Breast epithelium (tissue), 4 donors: Measurements from ENCODE around the gene HBEGF. TPM values are rescaled to one million over a fixed set of nuclear protein-coding genes. Genes with fewer than 3 reads are reported as not detected.

Experiments
- DNase-seq, 2 donors: peaks; one replicate each; pipeline ENCODE4 v3.0.0-alpha.2; 2019; ENCODE audit warnings: low spot score in 2 of 2
- H3K27ac ChIP-seq, 2 donors: fragments of 200-600 bp; sonication (generic) in 1 of 2; one replicate each; pipeline ENCODE4 v1.5.1; 2016 to 2019; ENCODE audit warnings: mild to moderate bottlenecking in 1 of 2
- H3K27me3 ChIP-seq, 2 donors: fragments of 200-600 bp; sonication (generic) in 1 of 2; one replicate each; pipeline versions ENCODE4 v1.5.1 to v1.6.0; 2017 to 2019; ENCODE audit warnings: control low read depth in 1 of 2, mild to moderate bottlenecking in 1 of 2
- H3K36me3 ChIP-seq: fragments of 200-600 bp; one replicate; pipeline ENCODE4 v1.5.1; 2019
- H3K4me1 ChIP-seq, 2 donors: fragments of 200-600 bp; sonication (generic); one replicate each; pipeline ENCODE4 v1.5.1; 2016 to 2019; ENCODE audit warnings: control low read depth in 1 of 2
- H3K4me3 ChIP-seq, 3 donors: fragments of 200-600 bp; sonication (generic); 1 replicate in 2 of 3; 2 replicates in 1 of 3; pipeline ENCODE4 v1.5.1; 2016 to 2019; ENCODE audit warnings: mild to moderate bottlenecking in 3 of 3, moderate library complexity in 2 of 3
- H3K9me3 ChIP-seq, 2 donors: fragments of 200-600 bp; sonication (generic) in 1 of 2; one replicate each; pipeline ENCODE4 v1.5.1; 2016 to 2019; ENCODE audit warnings: control low read depth in 1 of 2
- CTCF ChIP-seq, 3 donors: fragments of 450-650 bp; IDR thresholded peaks; one replicate each; pipeline ENCODE4 v1.5.1; 2016 to 2017; ENCODE audit warnings: antibody characterized with exemption in 3 of 3, mild to moderate bottlenecking in 3 of 3, moderate library complexity in 3 of 3
- POLR2A ChIP-seq: fragments of 450-650 bp; IDR thresholded peaks from one replicate; pipeline ENCODE4 v1.6.1; 2016; ENCODE audit warnings: antibody characterized with exemption, mild to moderate bottlenecking, moderate library complexity
- POLR2AphosphoS5 ChIP-seq, 3 donors: sonication (generic); formaldehyde crosslinking; IDR thresholded peaks; one replicate each; pipeline ENCODE4 v1.6.1; 2017; ENCODE audit warnings: antibody characterized with exemption in 3 of 3
- intact Hi-C: fragments of 100-400 bp; cut with DNase I; formaldehyde crosslinking; loops from one replicate; pipeline ENCODE4 v1.15.1; 2023; ENCODE audit warnings: low total_unique reads
- total RNA-seq, 3 donors: library from RNA; depleted of rRNA; stranded (reverse); fragments of >200 nt; gene quantifications; one replicate each; pipeline ENCODE4 v1.1.0, GENCODE V29; 2016

The HBEGF gene
- total RNA-seq, 3 donors from 2014 or later = 4.3 to 22.9 (median 13.5) TPM

- DNase-seq = no peak
- peak overlapping the region in 2 of 3 donors; percentile 30 to 59 for H3K4me3 ChIP-seq
- no peaks in the 10 kb centered on the region for H3K36me3 ChIP-seq
- H3K4me1 ChIP-seq = no peaks in the 10 kb centered on the region
- H3K27ac ChIP-seq = no peak overlapping the region
- no peaks in the 10 kb centered on the region for H3K9me3 ChIP-seq
- intact Hi-C loops = no loop called here
- no peak for TF ChIP-seq CTCF (IDR thresholded peaks at IDR 0.05)
- no peak for TF ChIP-seq POLR2A
- TF ChIP-seq POLR2AphosphoS5 (IDR thresholded peaks at IDR 0.05) = no peak
- no peaks in the 10 kb centered on the region for H3K27me3 ChIP-seq
These were observed 10.7 kb upstream of the HBEGF start for GRCh38 chr5:140356853-140357725.

- H3K27ac ChIP-seq = no peak overlapping the region
- no peaks in the 10 kb centered on the region for H3K27me3 ChIP-seq
- TF ChIP-seq CTCF (IDR thresholded peaks at IDR 0.05) = no peak
- TF ChIP-seq POLR2AphosphoS5 (IDR thresholded peaks at IDR 0.05) = no peak
- no peak for TF ChIP-seq POLR2A
- intact Hi-C loops = no loop called here
- H3K4me3 ChIP-seq = no peak overlapping the region
- H3K9me3 ChIP-seq = no peaks in the 10 kb centered on the region
- DNase-seq = no peak
- H3K4me1 ChIP-seq = no peaks in the 10 kb centered on the region
- no peaks in the 10 kb centered on the region for H3K36me3 ChIP-seq
These were observed 9.1 kb upstream of the HBEGF start for GRCh38 chr5:140355546-140355945.

- Histone ChIP-seq H3K4me1 (no peaks in the 10 kb centered on the region), H3K9me3 (no peaks in the 10 kb centered on the region), H3K27me3 (no peaks in the 10 kb centered on the region), H3K27ac (no peak overlapping the region), H3K4me3 (no peak overlapping the region), H3K36me3 (no peaks in the 10 kb centered on the region)
- no peak for DNase-seq
- TF ChIP-seq CTCF (IDR thresholded peaks at IDR 0.05) = peak; percentile 90 to 93 (median 92)
- TF ChIP-seq POLR2A = no peak
- intact Hi-C loops = loop anchor here (5.0 kb wide), 1 partner anchor 109 kb away; no protein-coding TSS in a partner anchor
These were observed 5.4 kb upstream of the HBEGF start for GRCh38 chr5:140351609-140352334.

- DNase-seq = no peak
- peaks cover 0 to 4% of the 10 kb centered on the region in 2 donors for H3K4me1 ChIP-seq
- no peak overlapping the region for H3K4me3 ChIP-seq
- TF ChIP-seq CTCF (IDR thresholded peaks at IDR 0.05) (no peak), POLR2A (no peak), POLR2AphosphoS5 (IDR thresholded peaks at IDR 0.05) (no peak)
- H3K36me3 ChIP-seq = no peaks in the 10 kb centered on the region
- no peak overlapping the region for H3K27ac ChIP-seq
- intact Hi-C loops = no loop called here
- H3K27me3 ChIP-seq = no peaks in the 10 kb centered on the region
- H3K9me3 ChIP-seq = no peaks in the 10 kb centered on the region
These were observed 2.8 kb upstream of the HBEGF start for GRCh38 chr5:140349244-140349643.

GRCh38 chr5:140348104-140348503 lies 1.7 kb upstream of the HBEGF start:
- Histone ChIP-seq H3K4me1 (peaks cover 0 to 4% of the 10 kb centered on the region in 2 donors), H3K4me3 (no peak overlapping the region), H3K27ac (no peak overlapping the region), H3K9me3 (no peaks in the 10 kb centered on the region), H3K27me3 (no peaks in the 10 kb centered on the region), H3K36me3 (no peaks in the 10 kb centered on the region)
- TF ChIP-seq POLR2A (no peak), POLR2AphosphoS5 (IDR thresholded peaks at IDR 0.05) (no peak), CTCF (IDR thresholded peaks at IDR 0.05) (no peak)
- intact Hi-C loops = no loop called here
- no peak for DNase-seq
